HEK293T (cell line): Measurements from ENCODE around the gene SLC35E2B.

Experiments used
- ARNT ChIP-seq: fragments of 450-650 bp; IDR thresholded peaks from 2 replicates; pipeline ENCODE4 v1.6.1; 2017; ENCODE audit warnings: mild to moderate bottlenecking
- FOXA1 ChIP-seq: fragments of 450-650 bp; IDR thresholded peaks from 2 replicates; pipeline ENCODE4 v1.6.1; 2016; ENCODE audit warnings: mild to moderate bottlenecking
- SP1 ChIP-seq: fragments of 450-650 bp; IDR thresholded peaks from 2 replicates; pipeline ENCODE4 v1.6.1; 2017

GRCh38 chr1:1626207-1627141 is 66.1 kb downstream of the SLC35E2B start:
- TF ChIP-seq ARNT (no peak), FOXA1 (no peak), SP1 (no peak)
